CD4-positive, alpha-beta T cell treated with Interleukin-10 for 1 hour (primary cell): ENCODE data around the gene CREB3L4.
"Not testable (repeated sequence)": the region's sequence is repeated elsewhere in the genome, so short reads cannot be mapped to it uniquely, and the experiment has no call there.

Experiments
- DNase-seq: peaks from one replicate; pipeline ENCODE4 v3.0.0-alpha.2; 2020

The CREB3L4 gene

GRCh38 chr1:153961421-153961820 is 6.3 kb upstream of the CREB3L4 start:
- DNase-seq = no peak

GRCh38 chr1:153962088-153963029 is 5.3 kb upstream of the CREB3L4 start:
- no peak for DNase-seq

GRCh38 chr1:153963030-153963849 is 4.5 kb upstream of the CREB3L4 start, which contains the start of gene SLC39A1:
Gene SLC39A1, minus strand, starts transcription at chr1:153963537. Its CDS starts 822 bp downstream, at chr1:153962715.
- peak; percentile 94 for DNase-seq

- no peak for DNase-seq
Measured at GRCh38 chr1:153963850-153964331, 3.8 kb upstream of the CREB3L4 start.

- DNase-seq = no peak
Measured at GRCh38 chr1:153968000-153968363, 280 bp downstream of the CREB3L4 start.

- no peak for DNase-seq
Measured at GRCh38 chr1:153968408-153968807, 706 bp downstream of the CREB3L4 start.

- no peak for DNase-seq
Measured at GRCh38 chr1:153968972-153969371, 1.3 kb downstream of the CREB3L4 start.

- DNase-seq = no peak
Measured at GRCh38 chr1:153970346-153970745, 2.6 kb downstream of the CREB3L4 start.

- no peak for DNase-seq
Measured at GRCh38 chr1:153973071-153973470, 5.4 kb downstream of the CREB3L4 start.

GRCh38 chr1:153973525-153973924 is 5.8 kb downstream of the CREB3L4 start:
- no peak for DNase-seq

- DNase-seq = no peak
Measured at GRCh38 chr1:153976819-153977249, 9.1 kb downstream of the CREB3L4 start.

GRCh38 chr1:153977250-153978240 is 9.8 kb downstream of the CREB3L4 start, which contains the start of gene JTB:
Gene JTB, minus strand, starts transcription at chr1:153977674. Its CDS starts 422 bp downstream, at chr1:153977252.
- peak; percentile 87 for DNase-seq

GRCh38 chr1:153978274-153978909 is 10.7 kb downstream of the CREB3L4 start:
- DNase-seq = no peak

GRCh38 chr1:153979091-153979490 is 11.4 kb downstream of the CREB3L4 start:
- not testable (repeated sequence) for DNase-seq

- not testable (repeated sequence) for DNase-seq
Measured at GRCh38 chr1:153981735-153982134, 14.0 kb downstream of the CREB3L4 start.

GRCh38 chr1:153984123-153984894 is 16.6 kb downstream of the CREB3L4 start:
- DNase-seq = no peak

GRCh38 chr1:153985341-153985912 is 17.7 kb downstream of the CREB3L4 start:
- no peak for DNase-seq

GRCh38 chr1:153985941-153986761 is 18.4 kb downstream of the CREB3L4 start, which contains the start of gene RAB13:
Gene RAB13, minus strand, starts transcription at chr1:153986339. Its CDS starts 103 bp downstream, at chr1:153986236.
- no peak for DNase-seq

GRCh38 chr1:153987621-153988020 is 19.9 kb downstream of the CREB3L4 start:
- DNase-seq = no peak
